ENCODE data around the gene FAF1.
"Not testable (repeated sequence)": the region's sequence is repeated elsewhere in the genome, so short reads cannot be mapped to it uniquely, and the experiment has no call there.

FAF1 gene

GRCh38 chr1:50907610-50908009, 52.5 kb downstream of the FAF1 start:
- not testable (repeated sequence) for H3K79me2 ChIP-seq (ENCODE audit: control insufficient read depth, insufficient read depth, low read length, poor library complexity); H3K23ac ChIP-seq (ENCODE audit: low read length); H4K12ac ChIP-seq (ENCODE audit: low read depth, low read length); H3K14ac ChIP-seq (ENCODE audit: low read length); H3K9me3 ChIP-seq (ENCODE audit: insufficient read depth, low read depth, low read length); H3K27ac ChIP-seq (ENCODE audit: low read depth, low read length); H3K4me3 ChIP-seq (ENCODE audit: low read depth, low read length); H2BK12ac ChIP-seq (ENCODE audit: low read length); H3K4me2 ChIP-seq (ENCODE audit: low read length); H4K8ac ChIP-seq (ENCODE audit: low read depth, low read length); H4K91ac ChIP-seq (ENCODE audit: low read depth, low read length); H2BK120ac ChIP-seq (ENCODE audit: insufficient read depth, low read length, poor library complexity); H3K9ac ChIP-seq (ENCODE audit: low read length); H2AFZ ChIP-seq (ENCODE audit: insufficient read depth, low read length, poor library complexity); H3K4ac ChIP-seq (ENCODE audit: low read depth, low read length); H2AK5ac ChIP-seq (ENCODE audit: low read length); H2BK5ac ChIP-seq (ENCODE audit: low read depth, low read length, poor library complexity); H3K79me1 ChIP-seq (ENCODE audit: low read length); H3K27me3 ChIP-seq (ENCODE audit: insufficient read depth, low read length); H3K18ac ChIP-seq (ENCODE audit: low read length); H3K4me1 ChIP-seq (ENCODE audit: control insufficient read depth in 1 of 2, insufficient read depth in 2 of 2, low read length in 2 of 2); DNase-seq; H3K36me3 ChIP-seq (ENCODE audit: control insufficient read depth in 1 of 2, insufficient read depth in 2 of 2, low read length in 2 of 2)

- not testable (repeated sequence) for H3K36me3 ChIP-seq (ENCODE audit: control insufficient read depth in 1 of 2, insufficient read depth in 2 of 2, low read length in 2 of 2); H3K79me2 ChIP-seq (ENCODE audit: control insufficient read depth, insufficient read depth, low read length, poor library complexity); H3K79me1 ChIP-seq (ENCODE audit: low read length); H3K9me3 ChIP-seq (ENCODE audit: insufficient read depth, low read depth, low read length); H2BK12ac ChIP-seq (ENCODE audit: low read length); H3K9ac ChIP-seq (ENCODE audit: low read length); H2AFZ ChIP-seq (ENCODE audit: insufficient read depth, low read length, poor library complexity); DNase-seq; H2AK5ac ChIP-seq (ENCODE audit: low read length); H3K27ac ChIP-seq (ENCODE audit: low read depth, low read length); H2BK5ac ChIP-seq (ENCODE audit: low read depth, low read length, poor library complexity); H4K12ac ChIP-seq (ENCODE audit: low read depth, low read length); H4K91ac ChIP-seq (ENCODE audit: low read depth, low read length); H3K4me3 ChIP-seq (ENCODE audit: low read depth, low read length); H3K27me3 ChIP-seq (ENCODE audit: insufficient read depth, low read length); H2BK120ac ChIP-seq (ENCODE audit: insufficient read depth, low read length, poor library complexity); H3K4me1 ChIP-seq (ENCODE audit: control insufficient read depth in 1 of 2, insufficient read depth in 2 of 2, low read length in 2 of 2); H3K14ac ChIP-seq (ENCODE audit: low read length); H4K8ac ChIP-seq (ENCODE audit: low read depth, low read length); H3K18ac ChIP-seq (ENCODE audit: low read length); H3K4ac ChIP-seq (ENCODE audit: low read depth, low read length); H3K4me2 ChIP-seq (ENCODE audit: low read length); H3K23ac ChIP-seq (ENCODE audit: low read length)
- no CpG with 5 or more reads among the region's 1 CpG for WGBS (ENCODE audit: extremely low coverage, insufficient coverage, insufficient read length)
Observed at GRCh38 chr1:50906050-50906449, 54.0 kb downstream of the FAF1 start.

DNA sequence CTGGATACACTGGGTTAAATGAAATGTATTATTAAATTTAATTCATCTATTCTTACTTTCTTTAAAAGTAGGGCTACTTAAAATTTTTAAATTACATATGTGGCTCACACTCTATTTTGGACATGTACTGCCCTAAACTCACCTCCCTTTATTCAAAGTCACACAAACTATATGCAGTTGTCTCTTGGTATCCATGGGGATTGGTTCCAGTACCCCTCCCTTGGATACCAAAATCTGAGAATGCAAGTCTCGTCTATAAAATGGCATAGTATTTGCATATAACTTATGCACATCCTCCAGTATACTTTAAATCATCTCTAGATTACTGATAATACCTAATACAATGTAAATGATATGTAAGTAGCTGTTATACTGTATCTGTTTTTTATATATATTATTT, 57.6 kb downstream of the FAF1 start:
- Histone ChIP-seq H3K27ac (ENCODE audit: low read depth, low read length) (no peak overlapping the region), H3K27me3 (ENCODE audit: insufficient read depth, low read length) (no peaks in the 10 kb centered on the region), H2BK5ac (ENCODE audit: low read depth, low read length, poor library complexity) (no peak overlapping the region), H2AFZ (ENCODE audit: insufficient read depth, low read length, poor library complexity) (no peak overlapping the region), H3K14ac (ENCODE audit: low read length) (no peak overlapping the region), H3K9ac (ENCODE audit: low read length) (no peak overlapping the region), H3K79me2 (ENCODE audit: control insufficient read depth, insufficient read depth, low read length, poor library complexity) (no peaks in the 10 kb centered on the region), H3K36me3 (ENCODE audit: control insufficient read depth in 1 of 2, insufficient read depth in 2 of 2, low read length in 2 of 2) (no peaks in the 10 kb centered on the region), H2AK5ac (ENCODE audit: low read length) (no peak overlapping the region), H2BK120ac (ENCODE audit: insufficient read depth, low read length, poor library complexity) (no peak overlapping the region), H3K4ac (ENCODE audit: low read depth, low read length) (no peak overlapping the region), H4K91ac (ENCODE audit: low read depth, low read length) (no peak overlapping the region), H3K79me1 (ENCODE audit: low read length) (no peaks in the 10 kb centered on the region), H3K23ac (ENCODE audit: low read length) (no peak overlapping the region), H4K8ac (ENCODE audit: low read depth, low read length) (no peak overlapping the region), H3K4me2 (ENCODE audit: low read length) (no peak overlapping the region), H2BK12ac (ENCODE audit: low read length) (no peak overlapping the region), H3K4me1 (ENCODE audit: control insufficient read depth in 1 of 2, insufficient read depth in 2 of 2, low read length in 2 of 2) (no peaks in the 10 kb centered on the region), H3K9me3 (ENCODE audit: insufficient read depth, low read depth, low read length) (no peaks in the 10 kb centered on the region), H3K4me3 (ENCODE audit: low read depth, low read length) (no peak overlapping the region), H4K12ac (ENCODE audit: low read depth, low read length) (no peak overlapping the region), H3K18ac (ENCODE audit: low read length) (no peak overlapping the region)
- WGBS (ENCODE audit: extremely low coverage, insufficient coverage, insufficient read length), result no CpG with 5 or more reads among the region's 1 CpG
- no peak for DNase-seq

- Histone ChIP-seq H3K4me2 (ENCODE audit: low read length) (no peak overlapping the region), H4K12ac (ENCODE audit: low read depth, low read length) (no peak overlapping the region), H2BK120ac (ENCODE audit: insufficient read depth, low read length, poor library complexity) (no peak overlapping the region), H4K91ac (ENCODE audit: low read depth, low read length) (no peak overlapping the region), H3K18ac (ENCODE audit: low read length) (no peak overlapping the region), H2AK5ac (ENCODE audit: low read length) (no peak overlapping the region), H3K79me1 (ENCODE audit: low read length) (no peaks in the 10 kb centered on the region), H3K36me3 (ENCODE audit: control insufficient read depth in 1 of 2, insufficient read depth in 2 of 2, low read length in 2 of 2) (no peaks in the 10 kb centered on the region), H2BK5ac (ENCODE audit: low read depth, low read length, poor library complexity) (no peak overlapping the region), H4K8ac (ENCODE audit: low read depth, low read length) (no peak overlapping the region), H3K4me1 (ENCODE audit: control insufficient read depth in 1 of 2, insufficient read depth in 2 of 2, low read length in 2 of 2) (no peaks in the 10 kb centered on the region), H3K23ac (ENCODE audit: low read length) (no peak overlapping the region), H3K9ac (ENCODE audit: low read length) (no peak overlapping the region), H2AFZ (ENCODE audit: insufficient read depth, low read length, poor library complexity) (no peak overlapping the region), H3K4ac (ENCODE audit: low read depth, low read length) (no peak overlapping the region), H3K9me3 (ENCODE audit: insufficient read depth, low read depth, low read length) (no peaks in the 10 kb centered on the region), H3K27me3 (ENCODE audit: insufficient read depth, low read length) (no peaks in the 10 kb centered on the region), H3K4me3 (ENCODE audit: low read depth, low read length) (no peak overlapping the region), H3K14ac (ENCODE audit: low read length) (no peak overlapping the region), H3K79me2 (ENCODE audit: control insufficient read depth, insufficient read depth, low read length, poor library complexity) (no peaks in the 10 kb centered on the region), H3K27ac (ENCODE audit: low read depth, low read length) (no peak overlapping the region), H2BK12ac (ENCODE audit: low read length) (no peak overlapping the region)
- WGBS (ENCODE audit: extremely low coverage, insufficient coverage, insufficient read length), result no CpG with 5 or more reads among the region's 1 CpG
- no peak for DNase-seq
Observed at GRCh38 chr1:50901872-50902271, 58.2 kb downstream of the FAF1 start.

- no peak overlapping the region for H4K91ac ChIP-seq (ENCODE audit: low read depth, low read length)
- no peak overlapping the region for H2BK120ac ChIP-seq (ENCODE audit: insufficient read depth, low read length, poor library complexity)
Observed at GRCh38 chr1:50898773-50899172, 61.3 kb downstream of the FAF1 start.

More at GRCh38 chr1:50898773-50899172, 61.3 kb downstream of the FAF1 start:
- no CpG with 5 or more reads among the region's 2 CpGs for WGBS (ENCODE audit: extremely low coverage, insufficient coverage, insufficient read length)
- no peak overlapping the region for H3K23ac ChIP-seq (ENCODE audit: low read length)
- no peak overlapping the region for H3K9ac ChIP-seq (ENCODE audit: low read length)
- H2AFZ ChIP-seq (ENCODE audit: insufficient read depth, low read length, poor library complexity), result no peak overlapping the region
- no peak overlapping the region for H3K4ac ChIP-seq (ENCODE audit: low read depth, low read length)
- H3K4me2 ChIP-seq (ENCODE audit: low read length), result no peak overlapping the region
- H3K27ac ChIP-seq (ENCODE audit: low read depth, low read length), result no peak overlapping the region
- H3K79me1 ChIP-seq (ENCODE audit: low read length), result no peaks in the 10 kb centered on the region
- H3K4me1 ChIP-seq (ENCODE audit: control insufficient read depth in 1 of 2, insufficient read depth in 2 of 2, low read length in 2 of 2), result no peaks in the 10 kb centered on the region
- no peaks in the 10 kb centered on the region for H3K79me2 ChIP-seq (ENCODE audit: control insufficient read depth, insufficient read depth, low read length, poor library complexity)
- H2BK5ac ChIP-seq (ENCODE audit: low read depth, low read length, poor library complexity), result no peak overlapping the region
- no peak overlapping the region for H2BK12ac ChIP-seq (ENCODE audit: low read length)
- no peak overlapping the region for H3K14ac ChIP-seq (ENCODE audit: low read length)
- H4K12ac ChIP-seq (ENCODE audit: low read depth, low read length), result no peak overlapping the region
- H3K36me3 ChIP-seq (ENCODE audit: control insufficient read depth in 1 of 2, insufficient read depth in 2 of 2, low read length in 2 of 2), result no peaks in the 10 kb centered on the region
- no peaks in the 10 kb centered on the region for H3K9me3 ChIP-seq (ENCODE audit: insufficient read depth, low read depth, low read length)
- no peak overlapping the region for H2AK5ac ChIP-seq (ENCODE audit: low read length)
- H4K8ac ChIP-seq (ENCODE audit: low read depth, low read length), result no peak overlapping the region
- no peak overlapping the region for H3K4me3 ChIP-seq (ENCODE audit: low read depth, low read length)
- H3K18ac ChIP-seq (ENCODE audit: low read length), result no peak overlapping the region
- DNase-seq, result no peak
- H3K27me3 ChIP-seq (ENCODE audit: insufficient read depth, low read length), result no peaks in the 10 kb centered on the region
